Small intestine (tissue), 7 donors: ENCODE data around the gene CCDC60. TPM values are rescaled to one million over a fixed set of nuclear protein-coding genes. Genes with fewer than 3 reads are reported as not detected.

Source experiments
- DNase-seq, 2 donors: peaks; one replicate each; pipeline versions ENCODE4 v3.0.0 to v3.0.0-alpha.2; 2013
- FAIRE-seq: peaks from 2 replicates; lab custom pipeline; 2012; peaks lifted over from hg19 to GRCh38; lab: Jason Lieb, UNC
- H3K27ac ChIP-seq, 3 donors: one replicate each; pipeline ENCODE4 v1.5.1; 2013; ENCODE audit warnings: low read length in 2 of 3, mild to moderate bottlenecking in 2 of 3, control low read depth in 1 of 3, inconsistent platforms in 1 of 3, low read depth in 1 of 3, moderate library complexity in 1 of 3
- H3K27me3 ChIP-seq, 3 donors: one replicate each; pipeline ENCODE4 v1.6.1; 2013; ENCODE audit warnings: low read length in 3 of 3, inconsistent platforms in 1 of 3; ENCODE audit not compliant: control insufficient read depth in 3 of 3, insufficient read depth in 3 of 3
- H3K36me3 ChIP-seq, 3 donors: one replicate each; pipeline ENCODE4 v1.6.1; 2013; ENCODE audit warnings: low read length in 3 of 3, inconsistent platforms in 1 of 3, low read depth in 1 of 3, mild to moderate bottlenecking in 1 of 3, moderate library complexity in 1 of 3; ENCODE audit not compliant: control insufficient read depth in 3 of 3, insufficient read depth in 2 of 3
- H3K4me1 ChIP-seq, 3 donors: one replicate each; pipeline ENCODE4 v1.6.1; 2013; ENCODE audit warnings: low read length in 2 of 3, inconsistent platforms in 1 of 3, low read depth in 1 of 3, mild to moderate bottlenecking in 1 of 3, moderate library complexity in 1 of 3; ENCODE audit not compliant: control insufficient read depth in 3 of 3, insufficient read depth in 2 of 3
- H3K4me3 ChIP-seq, 3 donors: one replicate each; pipeline ENCODE4 v1.5.1; 2013; ENCODE audit warnings: low read length in 3 of 3, control low read depth in 1 of 3, inconsistent platforms in 1 of 3, low read depth in 1 of 3, mild to moderate bottlenecking in 1 of 3, moderate library complexity in 1 of 3
- H3K9me3 ChIP-seq, 2 donors: one replicate each; pipeline ENCODE4 v1.6.1; 2013; ENCODE audit warnings: low read depth in 1 of 2, low read length in 1 of 2; ENCODE audit not compliant: control insufficient read depth in 2 of 2, insufficient read depth in 1 of 2
- WGBS, 3 donors: extraction: QIAGEN DNeasy Blood & Tissue Kit; methylation state at CpG; one replicate each; pipeline ENCODE4 v1.1.7; 2013; 5-methylcytosine and 5-hydroxymethylcytosine counted together
- polyA plus RNA-seq, 4 donors: library from polyadenylated mRNA; stranded (reverse) in 3 of 4; unstranded in 1 of 4; fragments of 200-250 nt in 3 of 4; fragments of 120-200 nt in 1 of 4; gene quantifications; one replicate each; pipeline versions ENCODE4 v1.2.1 to v1.2.3, GENCODE V29; 2013
- donor health status: healthy with polysubstance abuse.
- donor health status: control.
- donor health status: control.
- donor health status: Bipolar disorder and iron deficiency.
- donor health status: healthy.

The CCDC60 gene
- polyA plus RNA-seq, 4 donors, result not detected

DNA sequence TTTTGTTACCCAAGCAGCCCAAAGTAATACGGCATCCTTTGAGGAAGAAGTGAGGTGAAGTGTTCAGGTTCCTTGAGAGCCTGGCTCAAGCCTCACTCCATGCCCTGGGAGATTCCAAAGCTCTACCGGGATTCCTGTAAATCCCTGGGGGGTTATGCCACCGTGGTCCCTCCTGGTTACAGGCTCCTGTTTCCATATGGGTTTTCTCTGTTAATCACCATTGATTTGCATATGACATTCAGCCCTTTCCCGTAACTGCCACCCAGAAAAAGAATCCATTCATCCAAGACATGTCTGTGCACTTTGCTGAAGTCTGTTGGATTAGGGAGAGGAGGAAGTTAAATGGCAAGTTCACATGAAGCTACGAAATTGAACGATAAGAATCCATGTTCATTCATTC lies 27.9 kb upstream of the CCDC60 start:
- no peaks in the 10 kb centered on the region for H3K9me3 ChIP-seq
- no peak overlapping the region for H3K4me3 ChIP-seq
- peaks cover 0 to 4% (median 0%) of the 10 kb centered on the region in 3 donors for H3K27me3 ChIP-seq
- FAIRE-seq (no peak), DNase-seq (no peak)
- H3K4me1 ChIP-seq, result no peaks in the 10 kb centered on the region
- no peaks in the 10 kb centered on the region for H3K36me3 ChIP-seq
- WGBS, 3 donors, result 81 to 82% (median 81%) methylated on average over 6 of the region's 6 CpGs
- no peak overlapping the region for H3K27ac ChIP-seq

DNA sequence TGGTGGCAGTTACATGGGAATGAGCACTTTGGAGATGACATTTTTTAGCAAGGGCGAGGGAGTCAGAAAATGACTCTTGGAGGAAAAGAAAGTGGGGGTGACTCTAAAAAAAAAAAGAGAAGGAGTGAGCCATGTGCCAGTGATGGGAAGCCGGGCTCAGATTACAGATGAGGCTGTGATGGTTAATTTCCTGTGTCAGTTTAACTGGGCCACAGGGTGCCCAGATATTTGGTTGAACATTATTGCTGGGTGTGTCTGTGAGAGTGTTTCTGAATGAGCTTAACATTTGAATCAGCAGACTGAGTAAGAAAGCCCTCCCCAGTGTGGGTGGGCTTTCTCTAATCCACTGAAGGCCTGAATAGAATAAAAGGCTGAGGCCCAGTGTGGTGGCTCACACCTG lies 26.8 kb upstream of the CCDC60 start:
- H3K9me3 ChIP-seq, result no peaks in the 10 kb centered on the region
- peaks cover 0 to 4% (median 0%) of the 10 kb centered on the region in 3 donors for H3K27me3 ChIP-seq
- H3K36me3 ChIP-seq, result no peaks in the 10 kb centered on the region
- DNase-seq, result no peak
- FAIRE-seq, result no peak
- no peak overlapping the region for H3K27ac ChIP-seq
- WGBS, 3 donors, result 72 to 87% (median 84%) methylated on average over 2 of the region's 2 CpGs
- no peaks in the 10 kb centered on the region for H3K4me1 ChIP-seq
- no peak overlapping the region for H3K4me3 ChIP-seq

DNA sequence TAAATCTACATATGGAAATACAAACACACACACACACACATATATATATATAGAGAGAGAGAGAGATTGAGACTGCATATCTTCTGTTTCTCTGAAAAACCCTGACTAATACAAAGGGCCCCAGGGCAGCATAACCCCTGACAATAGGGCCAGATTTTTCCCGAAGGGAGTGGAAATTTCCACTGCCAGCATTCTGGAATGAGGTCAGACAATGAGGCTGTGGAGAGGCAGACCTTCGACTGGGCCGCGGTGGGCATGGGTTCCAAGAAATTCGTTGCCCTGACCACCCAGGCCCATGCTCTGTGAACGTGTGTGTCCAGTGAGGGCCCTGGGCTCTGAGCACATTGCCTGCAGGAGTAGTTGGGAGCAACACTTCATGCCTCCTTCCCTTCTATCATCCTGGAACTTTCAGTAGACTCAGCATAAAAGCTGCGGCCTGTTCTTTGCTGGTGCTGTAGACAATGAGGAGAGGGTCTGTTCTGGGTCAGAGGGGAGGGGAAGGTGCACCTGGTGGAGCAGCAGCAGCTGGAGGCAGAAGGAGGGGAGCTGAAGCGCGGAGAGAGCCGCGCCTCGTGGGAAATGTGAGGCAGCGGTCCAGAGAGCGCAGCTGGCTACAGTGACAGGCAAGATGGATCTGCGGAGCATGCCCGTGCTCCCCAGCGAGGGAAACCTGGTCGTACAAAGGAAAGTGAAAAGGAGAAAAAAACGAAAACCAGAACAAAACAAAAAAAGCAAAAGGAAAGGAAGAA lies 25.6 kb upstream of the CCDC60 start:
- no peaks in the 10 kb centered on the region for H3K36me3 ChIP-seq
- H3K27ac ChIP-seq, result no peak overlapping the region
- no peaks in the 10 kb centered on the region for H3K4me1 ChIP-seq
- FAIRE-seq (no peak), DNase-seq (peak in 1 of 2 donors; percentile 4)
- H3K9me3 ChIP-seq, result no peaks in the 10 kb centered on the region
- 45 to 57% (median 51%) methylated on average over 19 of the region's 19 CpGs for WGBS, 3 donors
- H3K4me3 ChIP-seq, result no peak overlapping the region
- H3K27me3 ChIP-seq, result peaks cover 0 to 4% (median 0%) of the 10 kb centered on the region in 3 donors

DNA sequence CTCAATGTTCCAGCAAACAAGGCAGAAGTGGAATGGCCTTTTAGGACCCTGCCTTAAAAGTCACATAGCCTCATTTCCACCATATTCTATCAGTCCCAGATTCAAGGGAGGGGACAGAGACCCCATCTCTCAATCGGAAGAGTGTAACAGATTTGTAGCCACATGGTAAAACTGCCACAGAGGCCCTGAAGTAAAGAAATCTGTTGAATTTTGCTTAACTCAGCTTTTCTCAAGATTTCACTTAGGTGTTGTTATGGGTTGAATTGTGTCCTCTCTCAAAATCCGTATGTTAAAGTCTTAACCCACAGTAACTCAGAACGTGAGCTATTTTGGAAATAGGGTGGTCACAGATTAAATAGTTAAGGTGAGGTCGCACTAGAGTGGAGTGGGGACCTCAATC lies 22.7 kb upstream of the CCDC60 start:
- Histone ChIP-seq H3K4me1 (no peaks in the 10 kb centered on the region), H3K9me3 (no peaks in the 10 kb centered on the region), H3K36me3 (no peaks in the 10 kb centered on the region), H3K4me3 (no peak overlapping the region), H3K27ac (no peak overlapping the region), H3K27me3 (no peaks in the 10 kb centered on the region)
- no peak for DNase-seq
- no peak for FAIRE-seq
- WGBS, 3 donors, result 55 to 64% (median 58%) methylated on average over 4 of the region's 4 CpGs

DNA sequence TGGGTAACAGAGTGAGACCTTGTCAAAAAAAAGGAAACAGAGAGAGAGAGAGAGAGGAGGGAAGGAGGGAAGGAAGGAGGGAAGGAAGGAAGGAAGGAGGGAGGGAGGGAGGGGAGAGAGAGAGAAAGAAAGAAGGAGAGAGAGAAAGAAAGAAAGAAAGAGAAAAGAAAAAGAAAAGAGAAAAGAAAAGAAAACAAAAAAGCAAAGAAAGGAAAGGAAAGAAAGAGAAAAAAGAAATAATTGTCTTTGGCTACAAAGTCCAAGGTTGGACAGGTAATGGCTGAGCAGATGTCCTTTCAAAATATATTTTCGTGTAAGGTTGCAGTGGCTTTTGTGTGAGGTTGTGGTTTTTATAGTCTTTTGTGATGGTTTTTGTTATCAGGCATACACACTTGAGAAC lies 21.6 kb upstream of the CCDC60 start:
- Histone ChIP-seq H3K27ac (no peak overlapping the region), H3K27me3 (no peaks in the 10 kb centered on the region), H3K4me3 (no peak overlapping the region), H3K9me3 (no peaks in the 10 kb centered on the region), H3K4me1 (no peaks in the 10 kb centered on the region), H3K36me3 (no peaks in the 10 kb centered on the region)
- DNase-seq, result no peak
- WGBS, 3 donors, result 16 to 47% (median 17%) methylated on average over 1 of the region's 1 CpG
- FAIRE-seq, result no peak

DNA sequence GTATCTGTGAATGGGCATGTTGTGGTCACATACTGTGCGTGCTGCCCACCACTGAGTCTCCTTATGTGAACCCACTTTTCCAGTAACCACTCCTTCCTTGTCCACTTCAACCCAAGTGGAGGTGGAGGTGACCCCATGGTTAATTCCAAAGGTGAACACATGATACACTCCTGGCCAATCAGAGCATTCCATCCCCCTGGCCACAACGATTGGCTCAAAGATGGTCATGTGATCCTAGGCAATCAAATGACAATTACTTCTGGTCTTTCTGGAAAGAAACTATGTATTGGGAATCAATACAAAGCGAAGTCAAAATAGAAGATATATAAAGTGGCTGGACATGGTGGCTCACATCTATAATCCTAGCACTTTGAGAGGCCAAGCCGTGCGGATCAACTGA lies 20.2 kb upstream of the CCDC60 start:
- Histone ChIP-seq H3K36me3 (no peaks in the 10 kb centered on the region), H3K9me3 (no peaks in the 10 kb centered on the region), H3K27me3 (no peaks in the 10 kb centered on the region), H3K4me3 (no peak overlapping the region), H3K27ac (no peak overlapping the region), H3K4me1 (no peaks in the 10 kb centered on the region)
- 93 to 94% (median 94%) methylated on average over 5 of the region's 5 CpGs for WGBS, 3 donors
- no peak for FAIRE-seq
- no peak for DNase-seq

DNA sequence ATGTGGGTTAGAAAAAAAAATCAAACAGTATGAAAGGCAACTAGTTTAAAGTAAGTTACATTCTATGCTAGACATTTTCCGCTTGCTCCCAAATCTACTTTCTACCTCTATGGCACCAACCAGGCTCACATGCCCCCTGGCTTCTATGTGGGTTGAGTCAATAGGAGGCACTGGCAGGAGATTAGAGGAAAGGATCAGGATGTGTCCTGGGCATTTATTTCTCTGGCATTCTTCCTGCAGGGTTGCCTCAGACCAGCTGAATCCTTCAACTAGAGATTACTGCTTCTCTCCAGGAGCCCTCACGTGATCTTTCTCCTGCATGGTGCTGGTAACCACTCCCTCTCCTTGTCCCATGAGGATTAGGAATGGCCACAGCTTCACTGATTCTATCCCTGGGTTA lies 14.9 kb upstream of the CCDC60 start:
- Histone ChIP-seq H3K36me3 (no peaks in the 10 kb centered on the region), H3K9me3 (no peaks in the 10 kb centered on the region), H3K4me3 (no peak overlapping the region), H3K27me3 (no peaks in the 10 kb centered on the region), H3K27ac (no peak overlapping the region), H3K4me1 (no peaks in the 10 kb centered on the region)
- 55 to 70% (median 60%) methylated on average over 2 of the region's 2 CpGs for WGBS, 3 donors
- FAIRE-seq (no peak), DNase-seq (no peak)

DNA sequence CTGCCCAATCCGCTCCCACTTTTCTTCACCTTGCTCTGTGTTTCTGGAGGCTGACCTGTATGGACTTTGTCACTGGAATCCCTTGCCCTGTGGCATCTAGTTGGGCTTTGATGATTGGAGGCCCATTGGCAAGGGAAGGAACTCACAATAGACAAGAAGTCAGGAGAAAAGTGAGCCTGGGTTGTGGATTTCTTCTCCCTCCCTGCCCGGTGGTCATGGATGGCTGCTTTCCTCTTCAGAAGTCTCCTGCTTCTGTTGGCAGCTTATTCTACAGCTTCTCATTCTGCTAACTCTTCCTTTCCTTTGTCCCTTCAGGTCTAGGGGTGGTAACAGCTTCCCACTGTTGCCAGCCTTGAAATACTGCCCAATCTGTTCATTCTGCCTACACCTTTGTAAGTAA lies 13.9 kb upstream of the CCDC60 start:
- H3K27me3 ChIP-seq, result no peaks in the 10 kb centered on the region
- no peak for FAIRE-seq

DNA sequence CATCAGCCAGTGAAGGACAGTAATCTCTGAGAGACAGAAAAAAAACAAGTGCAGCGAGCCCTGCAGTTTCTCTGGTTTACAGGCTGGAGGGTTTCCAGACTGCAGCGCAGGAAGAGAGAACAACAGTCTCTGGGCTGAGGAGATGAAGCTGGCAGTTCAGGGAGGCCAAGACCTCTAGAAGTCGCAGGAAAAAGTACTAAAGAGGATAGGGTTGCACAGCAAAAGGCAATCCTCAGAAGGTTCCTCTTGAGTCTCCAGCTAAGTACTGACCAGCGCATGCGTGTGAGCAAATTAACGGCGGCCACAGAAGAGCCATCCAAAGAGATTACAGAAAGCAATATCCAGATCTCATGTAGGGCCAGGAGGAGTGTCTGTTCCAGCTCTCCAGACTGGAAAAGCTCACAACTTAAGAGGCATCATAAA lies 12.2 kb upstream of the CCDC60 start:
- no peaks in the 10 kb centered on the region for H3K36me3 ChIP-seq
- no peak for FAIRE-seq

More for the DNA sequence above, 13.9 kb upstream of the CCDC60 start:
- Histone ChIP-seq H3K4me1 (no peaks in the 10 kb centered on the region), H3K27ac (no peak overlapping the region), H3K9me3 (no peaks in the 10 kb centered on the region), H3K36me3 (no peaks in the 10 kb centered on the region), H3K4me3 (no peak overlapping the region)
- no peak for DNase-seq
- WGBS, 3 donors, result 43 to 65% (median 65%) methylated on average over 2 of the region's 2 CpGs

More for the DNA sequence above, 12.2 kb upstream of the CCDC60 start:
- no peaks in the 10 kb centered on the region for H3K27me3 ChIP-seq
- no peak overlapping the region for H3K27ac ChIP-seq
- DNase-seq, result no peak
- no peaks in the 10 kb centered on the region for H3K9me3 ChIP-seq
- 72 to 84% (median 81%) methylated on average over 7 of the region's 7 CpGs for WGBS, 3 donors
- no peak overlapping the region for H3K4me3 ChIP-seq
- no peaks in the 10 kb centered on the region for H3K4me1 ChIP-seq
